Nephron (organoid): Measurements from ENCODE around the gene FGF11.

Source experiments
- H3K27ac Mint-ChIP-seq, 3 experiments: 2 replicates each; pipeline ENCODE4 v1.8.0; 2020; ENCODE audit warnings: mixed read lengths in 3 of 3, mild to moderate bottlenecking in 2 of 3, moderate library complexity in 1 of 3
- H3K27me3 Mint-ChIP-seq: 2 replicates; pipeline ENCODE4 v1.8.0; 2021; ENCODE audit warnings: low read depth, mild to moderate bottlenecking, moderate library complexity, mixed read lengths
- H3K36me3 Mint-ChIP-seq: 2 replicates; pipeline ENCODE4 v1.8.0; 2020; ENCODE audit warnings: low read depth, mixed read lengths
- H3K4me1 Mint-ChIP-seq: 2 replicates; pipeline ENCODE4 v1.8.0; 2020; ENCODE audit warnings: mixed read lengths
- H3K4me3 Mint-ChIP-seq, 3 experiments: 2 replicates each; pipeline ENCODE4 v1.8.0; 2020; ENCODE audit warnings: mild to moderate bottlenecking in 3 of 3, mixed read lengths in 3 of 3, moderate library complexity in 2 of 3
- H3K9me3 Mint-ChIP-seq: 2 replicates; pipeline ENCODE4 v1.8.0; 2020; ENCODE audit warnings: mixed read lengths
- TF ChIP-seq, protein P1 (sequence below), 3 experiments: fragments of 200-600 bp; sonication (generic); IDR thresholded peaks; one replicate each; pipeline ENCODE4 v1.5.0; 2021; ENCODE audit warnings: antibody characterized with exemption in 3 of 3; ENCODE audit not compliant: unreplicated experiment in 3 of 3

The FGF11 gene

DNA sequence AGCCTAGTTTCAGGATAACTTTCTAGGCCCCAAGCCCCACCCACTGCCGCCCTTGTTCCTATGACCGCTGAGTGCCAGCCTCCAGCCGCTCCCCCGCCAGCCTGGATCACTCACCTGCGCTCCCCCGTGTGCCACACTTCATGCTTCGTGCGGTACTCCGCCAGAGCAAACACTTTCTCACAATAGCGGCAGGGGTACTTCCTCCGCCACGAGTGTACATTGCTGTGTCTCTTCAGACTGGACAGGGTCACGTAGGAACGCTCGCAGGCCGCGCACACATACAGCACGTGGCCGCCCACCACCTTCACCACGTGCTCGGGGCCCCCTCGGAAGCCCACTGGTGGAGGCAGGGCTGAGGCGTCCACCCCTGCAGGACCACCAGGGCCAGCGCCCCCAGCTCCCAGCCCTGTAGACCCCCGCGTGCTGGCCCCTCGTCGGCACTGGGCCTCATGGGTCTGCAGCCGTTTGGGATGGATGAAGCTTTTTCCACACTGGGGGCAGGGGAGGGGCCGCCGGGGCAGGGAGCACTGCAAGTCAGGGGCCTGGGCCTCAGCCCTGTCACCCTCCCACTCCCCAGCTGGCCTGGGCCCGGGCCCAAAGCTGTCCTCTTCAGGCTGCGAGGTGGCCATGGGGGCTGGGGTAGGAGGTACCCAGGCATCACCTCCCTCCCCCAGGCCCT is 26.4 kb downstream of the FGF11 start:
- peaks cover 5% of the 10 kb centered on the region for H3K27me3 Mint-ChIP-seq
- peaks cover 13% of the 10 kb centered on the region for H3K4me1 Mint-ChIP-seq
- no peaks in the 10 kb centered on the region for H3K9me3 Mint-ChIP-seq
- TF ChIP-seq, protein P1, sequence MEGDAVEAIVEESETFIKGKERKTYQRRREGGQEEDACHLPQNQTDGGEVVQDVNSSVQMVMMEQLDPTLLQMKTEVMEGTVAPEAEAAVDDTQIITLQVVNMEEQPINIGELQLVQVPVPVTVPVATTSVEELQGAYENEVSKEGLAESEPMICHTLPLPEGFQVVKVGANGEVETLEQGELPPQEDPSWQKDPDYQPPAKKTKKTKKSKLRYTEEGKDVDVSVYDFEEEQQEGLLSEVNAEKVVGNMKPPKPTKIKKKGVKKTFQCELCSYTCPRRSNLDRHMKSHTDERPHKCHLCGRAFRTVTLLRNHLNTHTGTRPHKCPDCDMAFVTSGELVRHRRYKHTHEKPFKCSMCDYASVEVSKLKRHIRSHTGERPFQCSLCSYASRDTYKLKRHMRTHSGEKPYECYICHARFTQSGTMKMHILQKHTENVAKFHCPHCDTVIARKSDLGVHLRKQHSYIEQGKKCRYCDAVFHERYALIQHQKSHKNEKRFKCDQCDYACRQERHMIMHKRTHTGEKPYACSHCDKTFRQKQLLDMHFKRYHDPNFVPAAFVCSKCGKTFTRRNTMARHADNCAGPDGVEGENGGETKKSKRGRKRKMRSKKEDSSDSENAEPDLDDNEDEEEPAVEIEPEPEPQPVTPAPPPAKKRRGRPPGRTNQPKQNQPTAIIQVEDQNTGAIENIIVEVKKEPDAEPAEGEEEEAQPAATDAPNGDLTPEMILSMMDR (IDR thresholded peaks at IDR 0.05; ENCODE audit: unreplicated experiment in 3 of 3), result no peak
- peak overlapping the region in 1 of 3 experiments; percentile 83 for H3K27ac Mint-ChIP-seq
- H3K36me3 Mint-ChIP-seq, result peaks cover 26% of the 10 kb centered on the region
- no peak overlapping the region for H3K4me3 Mint-ChIP-seq

DNA sequence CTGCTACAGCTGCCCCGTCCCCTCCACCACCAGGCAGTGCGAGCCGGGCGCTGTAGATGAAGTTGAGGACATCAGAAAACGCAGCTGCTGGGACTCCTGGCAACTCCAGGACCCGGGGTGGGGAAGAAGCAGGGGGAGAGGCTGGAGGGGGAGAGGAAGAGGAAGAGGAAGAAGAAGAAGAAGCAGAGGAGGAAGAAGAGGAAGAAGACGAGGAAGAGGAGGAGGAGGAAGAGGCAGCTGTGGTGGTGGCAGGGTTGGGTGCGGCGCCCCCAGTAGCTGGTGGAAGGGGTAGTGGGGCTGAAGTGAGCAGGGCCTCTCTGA is 27.0 kb downstream of the FGF11 start:
- H3K27ac Mint-ChIP-seq, result no peak overlapping the region
- H3K9me3 Mint-ChIP-seq, result no peaks in the 10 kb centered on the region
- H3K4me1 Mint-ChIP-seq, result peaks cover 11% of the 10 kb centered on the region
- peaks cover 2% of the 10 kb centered on the region for H3K27me3 Mint-ChIP-seq
- TF ChIP-seq, protein P1 (IDR thresholded peaks at IDR 0.05; ENCODE audit: unreplicated experiment in 3 of 3), result no peak
- no peak overlapping the region for H3K4me3 Mint-ChIP-seq
- H3K36me3 Mint-ChIP-seq, result peaks cover 23% of the 10 kb centered on the region

DNA sequence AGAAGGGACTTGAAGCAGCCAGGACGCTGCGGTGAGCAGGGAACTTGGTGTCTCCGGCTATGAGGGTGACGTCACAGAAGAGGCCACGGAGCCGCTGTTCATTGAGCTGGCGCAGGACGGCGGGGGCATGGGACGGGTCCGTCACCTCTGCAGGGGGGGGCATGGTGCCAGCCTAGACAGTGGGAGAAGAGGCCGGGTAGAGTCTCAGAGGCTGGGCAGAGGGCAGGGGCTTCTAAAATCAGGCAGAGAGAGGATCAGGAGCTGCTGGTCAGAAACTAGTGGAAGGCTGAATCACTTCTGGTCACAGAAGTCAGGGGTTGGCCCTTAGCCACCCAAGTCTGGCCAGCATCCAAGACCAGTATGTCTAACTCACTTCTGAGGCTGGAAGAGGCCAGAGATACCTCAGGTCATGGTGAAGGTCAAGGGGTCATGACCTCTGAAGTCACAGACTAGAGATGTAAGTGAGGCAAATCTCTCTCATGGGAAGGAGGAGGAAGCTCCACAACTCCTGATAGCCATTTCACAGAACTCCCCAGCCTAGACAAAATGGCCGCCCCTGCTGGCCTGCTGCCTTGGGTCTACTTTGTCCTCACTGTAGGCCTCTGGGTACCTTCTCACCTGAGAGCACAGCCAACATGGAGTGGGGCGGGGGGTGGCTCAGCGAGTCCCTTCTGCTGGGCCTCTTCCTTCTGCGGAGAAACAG is 27.5 kb downstream of the FGF11 start:
- H3K4me1 Mint-ChIP-seq, result peaks cover 9% of the 10 kb centered on the region
- H3K9me3 Mint-ChIP-seq, result no peaks in the 10 kb centered on the region
- TF ChIP-seq, protein P1 (IDR thresholded peaks at IDR 0.05; ENCODE audit: unreplicated experiment in 3 of 3), result no peak
- H3K36me3 Mint-ChIP-seq, result peaks cover 20% of the 10 kb centered on the region
- no peaks in the 10 kb centered on the region for H3K27me3 Mint-ChIP-seq
- H3K4me3 Mint-ChIP-seq, result no peak overlapping the region
- H3K27ac Mint-ChIP-seq, result peak overlapping the region in 2 of 3 experiments; percentile 33 to 35

DNA sequence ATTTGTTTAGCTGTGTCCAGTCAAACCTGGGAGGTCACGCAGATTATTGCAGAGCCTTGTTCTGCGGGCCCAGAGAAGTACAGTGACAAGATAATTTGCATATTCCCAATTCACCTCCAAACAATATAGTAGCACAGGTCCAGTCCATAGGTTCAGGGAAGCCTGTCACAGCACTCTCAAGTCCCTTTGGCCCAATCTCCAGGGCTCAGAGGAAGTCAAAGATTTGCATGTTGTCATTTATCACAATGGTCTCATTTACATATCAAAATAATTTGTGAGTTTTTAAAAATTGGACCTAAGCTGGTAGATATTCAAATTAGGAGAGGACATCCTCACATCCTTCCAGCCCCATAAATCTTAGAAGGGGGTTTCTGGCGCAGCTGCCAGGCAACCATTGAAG is 28.2 kb downstream of the FGF11 start:
- TF ChIP-seq, protein P1 (IDR thresholded peaks at IDR 0.05; ENCODE audit: unreplicated experiment in 3 of 3), result no peak
- no peaks in the 10 kb centered on the region for H3K27me3 Mint-ChIP-seq
- peak overlapping the region in 2 of 3 experiments; percentile 33 to 35 for H3K27ac Mint-ChIP-seq
- peaks cover 20% of the 10 kb centered on the region for H3K36me3 Mint-ChIP-seq
- H3K4me3 Mint-ChIP-seq, result no peak overlapping the region
- no peaks in the 10 kb centered on the region for H3K9me3 Mint-ChIP-seq
- peaks cover 9% of the 10 kb centered on the region for H3K4me1 Mint-ChIP-seq

DNA sequence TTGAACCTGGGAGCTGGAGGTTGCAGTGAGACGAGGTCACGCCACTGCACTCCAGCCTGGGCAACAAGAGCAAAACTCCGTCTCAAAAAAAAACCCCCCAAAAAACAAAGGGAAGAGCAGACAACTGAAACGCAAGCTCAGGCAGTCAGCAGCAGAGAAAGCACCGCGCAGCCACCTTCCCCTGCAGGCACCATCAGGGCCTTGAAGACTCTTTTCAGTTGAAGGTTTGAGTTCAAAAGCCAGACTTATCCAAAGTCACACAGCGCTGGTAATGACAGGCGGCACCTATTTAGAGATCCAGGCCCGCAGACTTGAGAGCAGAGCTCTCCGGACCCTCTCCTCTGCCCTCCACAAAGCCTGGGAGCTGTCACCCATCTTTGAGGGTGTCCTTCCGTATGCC is 29.0 kb downstream of the FGF11 start:
- Mint-ChIP-seq H3K4me3 (no peak overlapping the region), H3K36me3 (peaks cover 20% of the 10 kb centered on the region), H3K4me1 (peaks cover 9% of the 10 kb centered on the region), H3K27me3 (no peaks in the 10 kb centered on the region), H3K27ac (peak overlapping the region in 2 of 3 experiments; percentile 27 to 48), H3K9me3 (no peaks in the 10 kb centered on the region)
- TF ChIP-seq, protein P1 (IDR thresholded peaks at IDR 0.05; ENCODE audit: unreplicated experiment in 3 of 3), result no peak
